Endodermal cell (in vitro differentiated cells): ENCODE measurements around the gene STAP2. TPM values are rescaled to one million over a fixed set of nuclear protein-coding genes. Genes with fewer than 3 reads are reported as not detected.
"Not testable (repeated sequence)": the region's sequence is repeated elsewhere in the genome, so short reads cannot be mapped to it uniquely, and the experiment has no call there.

Experiments used
- DNase-seq: peaks from one replicate; pipeline ENCODE4 v3.0.0-alpha.2; 2017
- H3K27ac ChIP-seq: 2 replicates; pipeline ENCODE4 v1.5.1; 2013; ENCODE audit warnings: mild to moderate bottlenecking, low read depth, low read length, moderate library complexity
- H3K27me3 ChIP-seq: 2 replicates; pipeline ENCODE4 v1.6.1; 2013; ENCODE audit warnings: mild to moderate bottlenecking, low read length, moderate library complexity; ENCODE audit not compliant: insufficient read depth, control insufficient read depth, poor library complexity, severe bottlenecking
- H3K36me3 ChIP-seq: 2 replicates; pipeline ENCODE4 v1.7.0; 2013; ENCODE audit warnings: mild to moderate bottlenecking, low read length, moderate library complexity; ENCODE audit not compliant: control insufficient read depth, insufficient read depth
- H3K4me1 ChIP-seq: one replicate; pipeline ENCODE4 v1.7.0; 2013; ENCODE audit warnings: low read length; ENCODE audit not compliant: control insufficient read depth, insufficient read depth
- H3K4me3 ChIP-seq: 2 replicates; pipeline ENCODE4 v1.5.1; 2013; ENCODE audit warnings: mild to moderate bottlenecking, low read length, moderate library complexity
- H3K9ac ChIP-seq: 2 replicates; pipeline ENCODE4 v1.6.1; 2013; ENCODE audit warnings: mild to moderate bottlenecking, low read length, moderate library complexity; ENCODE audit not compliant: poor library complexity, severe bottlenecking; ENCODE audit errors: extremely low read depth
- H3K9me3 ChIP-seq: 2 replicates; pipeline ENCODE4 v1.6.1; 2013; ENCODE audit warnings: mild to moderate bottlenecking, low read length, moderate library complexity; ENCODE audit not compliant: control insufficient read depth
- H3K27ac Mint-ChIP-seq: 2 replicates; pipeline ENCODE4 v1.8.0; 2020; ENCODE audit warnings: mixed read lengths
- H3K27me3 Mint-ChIP-seq: 2 replicates; pipeline ENCODE4 v1.8.0; 2021; ENCODE audit warnings: mild to moderate bottlenecking, mixed read lengths; ENCODE audit not compliant: insufficient read depth
- H3K36me3 Mint-ChIP-seq: 2 replicates; pipeline ENCODE4 v1.8.0; 2020; ENCODE audit warnings: low read depth, mixed read lengths
- H3K4me1 Mint-ChIP-seq: 2 replicates; pipeline ENCODE4 v1.8.0; 2020; ENCODE audit warnings: mixed read lengths
- H3K4me3 Mint-ChIP-seq: 2 replicates; pipeline ENCODE4 v1.8.0; 2020; ENCODE audit warnings: mild to moderate bottlenecking, moderate library complexity, mixed read lengths
- H3K9me3 Mint-ChIP-seq: 2 replicates; pipeline ENCODE4 v1.8.0; 2020; ENCODE audit warnings: mild to moderate bottlenecking, mixed read lengths
- WGBS, 2 experiments: methylation state at CpG; one replicate each; pipeline versions ENCODE4 v1.1.5 to v1.1.7; 2013; ENCODE audit warnings: missing lambda C conversion rate in 2 of 2, mixed read lengths in 1 of 2; ENCODE audit not compliant: insufficient coverage in 1 of 2, insufficient read length in 1 of 2; 5-methylcytosine and 5-hydroxymethylcytosine counted together
- total RNA-seq, 2 donors: library from RNA; stranded (reverse); fragmentation: NEBNext Ultra II Directional in 1 of 2; extraction: Animal tissue kit (Norgen Biotek cat#: 25700) in 1 of 2; gene quantifications; 2 replicates in 1 of 2; 3 replicates in 1 of 2; pipeline ENCODE4 v1.2.1, GENCODE V29; 2021
- TF ChIP-seq, protein P1 (sequence below): fragments of 200-600 bp; sonication (generic); conservative IDR thresholded peaks from 2 replicates; pipeline ENCODE4 v1.5.0; 2021; ENCODE audit warnings: antibody characterized with exemption, mild to moderate bottlenecking

STAP2 gene
- total RNA-seq, 2 donors from 2014 or later: 12.7 to 13.3 TPM

DNA sequence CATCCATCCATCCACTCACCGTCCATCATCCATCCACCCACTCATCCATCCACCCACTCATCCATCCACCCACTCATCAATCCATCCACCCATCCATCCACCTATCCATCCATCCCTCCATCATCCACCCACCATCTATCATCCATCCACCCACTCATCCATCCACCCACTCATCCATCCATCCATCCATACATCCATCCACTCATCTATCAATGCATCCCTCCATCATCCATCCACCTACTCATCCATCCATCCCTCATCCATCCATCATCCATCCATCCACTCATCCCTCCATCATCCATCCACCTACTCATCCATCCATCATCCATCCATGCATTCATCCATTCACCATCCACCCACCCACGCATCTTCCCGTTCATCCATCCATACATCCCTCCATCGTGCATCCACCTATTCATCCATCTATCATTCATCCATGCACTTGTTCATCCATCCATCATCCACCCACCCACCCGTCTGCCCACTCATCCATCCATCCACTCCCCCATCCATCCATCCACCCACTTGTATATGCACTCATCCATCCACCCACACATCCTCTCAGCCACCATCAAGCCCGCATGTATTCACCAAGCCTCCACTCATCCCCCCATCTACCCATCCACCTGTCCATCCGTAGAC lies 3.6 kb downstream of the STAP2 start:
- no peak overlapping the region for H3K27ac Mint-ChIP-seq
- Histone ChIP-seq H3K27ac (no peak overlapping the region), H3K4me3 (no peak overlapping the region), H3K4me1 (no peaks in the 10 kb centered on the region), H3K9me3 (no peaks in the 10 kb centered on the region), H3K27me3 (no peaks in the 10 kb centered on the region), H3K36me3 (no peaks in the 10 kb centered on the region), H3K9ac (no peak overlapping the region)
- peaks cover 6% of the 10 kb centered on the region for H3K36me3 Mint-ChIP-seq
- no peak for DNase-seq
- WGBS, 2 experiments: 88 to 92% methylated on average over 6 to 7 of the region's 7 CpGs
- TF ChIP-seq, protein P1, sequence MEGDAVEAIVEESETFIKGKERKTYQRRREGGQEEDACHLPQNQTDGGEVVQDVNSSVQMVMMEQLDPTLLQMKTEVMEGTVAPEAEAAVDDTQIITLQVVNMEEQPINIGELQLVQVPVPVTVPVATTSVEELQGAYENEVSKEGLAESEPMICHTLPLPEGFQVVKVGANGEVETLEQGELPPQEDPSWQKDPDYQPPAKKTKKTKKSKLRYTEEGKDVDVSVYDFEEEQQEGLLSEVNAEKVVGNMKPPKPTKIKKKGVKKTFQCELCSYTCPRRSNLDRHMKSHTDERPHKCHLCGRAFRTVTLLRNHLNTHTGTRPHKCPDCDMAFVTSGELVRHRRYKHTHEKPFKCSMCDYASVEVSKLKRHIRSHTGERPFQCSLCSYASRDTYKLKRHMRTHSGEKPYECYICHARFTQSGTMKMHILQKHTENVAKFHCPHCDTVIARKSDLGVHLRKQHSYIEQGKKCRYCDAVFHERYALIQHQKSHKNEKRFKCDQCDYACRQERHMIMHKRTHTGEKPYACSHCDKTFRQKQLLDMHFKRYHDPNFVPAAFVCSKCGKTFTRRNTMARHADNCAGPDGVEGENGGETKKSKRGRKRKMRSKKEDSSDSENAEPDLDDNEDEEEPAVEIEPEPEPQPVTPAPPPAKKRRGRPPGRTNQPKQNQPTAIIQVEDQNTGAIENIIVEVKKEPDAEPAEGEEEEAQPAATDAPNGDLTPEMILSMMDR: no peak
- H3K4me1 Mint-ChIP-seq: peaks cover 6% of the 10 kb centered on the region
- no peaks in the 10 kb centered on the region for H3K9me3 Mint-ChIP-seq
- no peak overlapping the region for H3K4me3 Mint-ChIP-seq
- H3K27me3 Mint-ChIP-seq: peaks cover 6% of the 10 kb centered on the region

GRCh38 chr19:4329858-4330257 lies 8.8 kb downstream of the STAP2 start:
- peak; percentile 53 for DNase-seq
- peaks cover 2% of the 10 kb centered on the region for H3K9me3 Mint-ChIP-seq
- peaks cover 5% of the 10 kb centered on the region for H3K4me1 Mint-ChIP-seq
- no peak overlapping the region for H3K27ac Mint-ChIP-seq
- H3K9me3 ChIP-seq: no peaks in the 10 kb centered on the region
- H3K4me1 ChIP-seq: no peaks in the 10 kb centered on the region
- no peak overlapping the region for H3K4me3 Mint-ChIP-seq
- no peak overlapping the region for H3K27ac ChIP-seq
- H3K4me3 ChIP-seq: no peak overlapping the region
- peaks cover 7% of the 10 kb centered on the region for H3K36me3 Mint-ChIP-seq
- 94 to 95% methylated on average over 14 to 19 of the region's 19 CpGs for WGBS, 2 experiments
- H3K9ac ChIP-seq: no peak overlapping the region
- H3K27me3 Mint-ChIP-seq: peaks cover 7% of the 10 kb centered on the region
- peaks cover 17% of the 10 kb centered on the region for H3K27me3 ChIP-seq
- TF ChIP-seq, protein P1: no peak
- no peaks in the 10 kb centered on the region for H3K36me3 ChIP-seq

GRCh38 chr19:4328991-4329681 lies 9.5 kb downstream of the STAP2 start:
- peak overlapping the region; percentile 75 for H3K4me3 ChIP-seq
- peak; percentile 89 for DNase-seq
- not testable (repeated sequence) for H3K27ac ChIP-seq

More at GRCh38 chr19:4328991-4329681, 9.5 kb downstream of the STAP2 start:
- not testable (repeated sequence) for H3K36me3 ChIP-seq, H3K9me3 Mint-ChIP-seq, H3K4me1 ChIP-seq, H3K4me1 Mint-ChIP-seq, H3K36me3 Mint-ChIP-seq, H3K27me3 Mint-ChIP-seq, H3K9me3 ChIP-seq
- peaks cover 17% of the 10 kb centered on the region for H3K27me3 ChIP-seq
- peak overlapping the region; percentile 13 for H3K9ac ChIP-seq
- H3K27ac Mint-ChIP-seq: peak overlapping the region; percentile 76
- 84 to 88% methylated on average over 34 to 35 of the region's 35 CpGs for WGBS, 2 experiments
- peak overlapping the region; percentile 67 for H3K4me3 Mint-ChIP-seq
